ENCODE results near the gene OLFM2.

The OLFM2 gene

DNA sequence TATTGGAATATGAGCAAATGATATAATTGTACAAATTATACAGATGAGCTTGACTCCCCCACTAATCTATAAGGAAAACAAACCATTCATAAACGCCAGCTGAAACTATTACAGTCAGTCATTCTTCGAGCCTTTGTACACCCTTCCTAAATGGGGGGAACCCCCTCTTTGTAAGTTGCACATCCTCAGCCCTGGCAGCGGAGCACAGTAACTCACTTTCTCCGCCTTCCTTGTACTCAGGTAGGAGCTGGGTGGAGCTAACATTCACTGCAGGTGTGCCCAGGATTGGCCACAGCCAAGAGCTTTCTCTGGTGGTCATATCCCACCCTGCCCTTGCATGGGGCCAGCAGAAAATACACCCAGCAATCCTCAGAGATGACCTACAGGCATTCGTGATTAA is 72.6 kb downstream of the OLFM2 start:
- Histone ChIP-seq H3K79me2 (ENCODE audit: insufficient read depth, low read depth) (no peaks in the 10 kb centered on the region), H3K4me1 (ENCODE audit: low read depth, poor library complexity, severe bottlenecking) (peaks cover 10% of the 10 kb centered on the region), H4K20me1 (ENCODE audit: insufficient read depth) (no peaks in the 10 kb centered on the region), H3K27me3 (ENCODE audit: insufficient read depth, low read depth) (peaks cover 20% of the 10 kb centered on the region; the same call in 1 of the 2 replicates), H3K36me3 (ENCODE audit: insufficient read depth) (no peaks in the 10 kb centered on the region), H3K4me3 (IDR thresholded peaks at IDR 0.05; ENCODE audit: insufficient read depth, low read depth, low read length) (no peak overlapping the region), H3K9ac (no peak overlapping the region), H3K27ac (no peak overlapping the region), H3K4me2 (no peak overlapping the region), H2AFZ (ENCODE audit: low read depth) (no peak overlapping the region)
- TF ChIP-seq, protein P1, sequence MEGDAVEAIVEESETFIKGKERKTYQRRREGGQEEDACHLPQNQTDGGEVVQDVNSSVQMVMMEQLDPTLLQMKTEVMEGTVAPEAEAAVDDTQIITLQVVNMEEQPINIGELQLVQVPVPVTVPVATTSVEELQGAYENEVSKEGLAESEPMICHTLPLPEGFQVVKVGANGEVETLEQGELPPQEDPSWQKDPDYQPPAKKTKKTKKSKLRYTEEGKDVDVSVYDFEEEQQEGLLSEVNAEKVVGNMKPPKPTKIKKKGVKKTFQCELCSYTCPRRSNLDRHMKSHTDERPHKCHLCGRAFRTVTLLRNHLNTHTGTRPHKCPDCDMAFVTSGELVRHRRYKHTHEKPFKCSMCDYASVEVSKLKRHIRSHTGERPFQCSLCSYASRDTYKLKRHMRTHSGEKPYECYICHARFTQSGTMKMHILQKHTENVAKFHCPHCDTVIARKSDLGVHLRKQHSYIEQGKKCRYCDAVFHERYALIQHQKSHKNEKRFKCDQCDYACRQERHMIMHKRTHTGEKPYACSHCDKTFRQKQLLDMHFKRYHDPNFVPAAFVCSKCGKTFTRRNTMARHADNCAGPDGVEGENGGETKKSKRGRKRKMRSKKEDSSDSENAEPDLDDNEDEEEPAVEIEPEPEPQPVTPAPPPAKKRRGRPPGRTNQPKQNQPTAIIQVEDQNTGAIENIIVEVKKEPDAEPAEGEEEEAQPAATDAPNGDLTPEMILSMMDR (conservative IDR thresholded peaks at IDR 0.05; ENCODE audit: low read depth, low read length) = no peak

DNA sequence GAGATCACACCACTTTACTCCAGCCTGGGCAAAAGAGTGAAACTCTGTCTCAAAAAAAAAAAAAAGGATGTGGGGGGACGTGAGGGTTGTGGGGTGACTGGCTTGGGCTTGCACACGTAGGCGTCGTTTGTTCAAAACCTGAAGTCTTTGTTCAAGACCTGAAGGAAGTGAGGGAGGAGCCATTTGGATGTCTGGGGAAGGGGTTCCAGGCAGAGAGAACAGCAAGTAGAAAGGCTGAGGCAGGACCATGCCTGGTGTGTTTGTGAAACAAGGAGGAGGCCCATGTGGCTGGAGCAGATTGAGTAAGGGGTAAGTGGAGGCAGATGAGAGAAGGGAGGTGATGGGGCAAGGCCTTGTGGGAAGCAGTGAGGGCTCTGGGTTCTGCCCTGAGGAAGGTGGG is 73.4 kb downstream of the OLFM2 start:
- no peak overlapping the region for H2AFZ ChIP-seq (ENCODE audit: low read depth)
- TF ChIP-seq, protein P1 (conservative IDR thresholded peaks at IDR 0.05; ENCODE audit: low read depth, low read length) = no peak
- H3K36me3 ChIP-seq (ENCODE audit: insufficient read depth) = no peaks in the 10 kb centered on the region
- no peak overlapping the region for H3K9ac ChIP-seq
- H3K27me3 ChIP-seq (ENCODE audit: insufficient read depth, low read depth) = peaks cover 18% of the 10 kb centered on the region; the same call in 1 of the 2 replicates
- H3K27ac ChIP-seq = no peak overlapping the region
- H3K4me1 ChIP-seq (ENCODE audit: low read depth, poor library complexity, severe bottlenecking) = peaks cover 10% of the 10 kb centered on the region
- no peak overlapping the region for H3K4me3 ChIP-seq (IDR thresholded peaks at IDR 0.05; ENCODE audit: insufficient read depth, low read depth, low read length)
- H3K79me2 ChIP-seq (ENCODE audit: insufficient read depth, low read depth) = no peaks in the 10 kb centered on the region
- H4K20me1 ChIP-seq (ENCODE audit: insufficient read depth) = no peaks in the 10 kb centered on the region
- no peak overlapping the region for H3K4me2 ChIP-seq

GRCh38 chr19:9861503-9861902 is 74.8 kb downstream of the OLFM2 start:
- Histone ChIP-seq H3K4me2 (no peak overlapping the region), H3K36me3 (ENCODE audit: insufficient read depth) (no peaks in the 10 kb centered on the region), H3K79me2 (ENCODE audit: insufficient read depth, low read depth) (no peaks in the 10 kb centered on the region), H4K20me1 (ENCODE audit: insufficient read depth) (no peaks in the 10 kb centered on the region), H3K4me3 (IDR thresholded peaks at IDR 0.05; ENCODE audit: insufficient read depth, low read depth, low read length) (no peak overlapping the region), H3K9ac (no peak overlapping the region), H3K4me1 (ENCODE audit: low read depth, poor library complexity, severe bottlenecking) (peaks cover 9% of the 10 kb centered on the region), H3K27ac (no peak overlapping the region), H2AFZ (ENCODE audit: low read depth) (no peak overlapping the region), H3K27me3 (ENCODE audit: insufficient read depth, low read depth) (peaks cover 18% of the 10 kb centered on the region; the same call in 1 of the 2 replicates)
- TF ChIP-seq, protein P1 (conservative IDR thresholded peaks at IDR 0.05; ENCODE audit: low read depth, low read length) = no peak

DNA sequence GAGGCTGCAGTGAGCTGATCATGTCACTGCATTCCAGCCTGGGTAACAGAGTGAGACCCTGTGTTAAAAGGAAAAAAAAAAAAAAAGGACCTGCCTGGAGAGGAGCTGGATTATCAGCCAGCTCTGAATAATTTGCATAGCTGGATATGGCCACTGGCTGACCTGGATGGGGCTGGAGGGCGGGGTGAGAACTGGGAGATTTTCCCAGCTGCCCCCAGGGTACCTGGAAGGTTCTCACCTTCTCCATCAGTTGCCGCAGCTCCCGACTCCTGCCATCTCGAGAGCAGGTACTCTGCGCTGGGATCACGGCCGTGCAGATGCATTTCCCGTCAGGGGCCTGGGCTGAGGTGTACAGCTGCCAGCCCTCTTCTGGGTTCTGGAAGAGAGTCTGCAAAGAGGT is 75.9 kb downstream of the OLFM2 start:
- no peak overlapping the region for H3K27ac ChIP-seq
- no peak overlapping the region for H3K9ac ChIP-seq
- H3K4me3 ChIP-seq (IDR thresholded peaks at IDR 0.05; ENCODE audit: insufficient read depth, low read depth, low read length) = no peak overlapping the region
- no peaks in the 10 kb centered on the region for H3K4me1 ChIP-seq (ENCODE audit: low read depth, poor library complexity, severe bottlenecking)
- TF ChIP-seq, protein P1 (conservative IDR thresholded peaks at IDR 0.05; ENCODE audit: low read depth, low read length) = no peak
- H3K27me3 ChIP-seq (ENCODE audit: insufficient read depth, low read depth) = peaks cover 11% of the 10 kb centered on the region; the same call in 1 of the 2 replicates
- H3K4me2 ChIP-seq = no peak overlapping the region
- no peak overlapping the region for H2AFZ ChIP-seq (ENCODE audit: low read depth)
- no peaks in the 10 kb centered on the region for H3K36me3 ChIP-seq (ENCODE audit: insufficient read depth)
- H3K79me2 ChIP-seq (ENCODE audit: insufficient read depth, low read depth) = no peaks in the 10 kb centered on the region
- H4K20me1 ChIP-seq (ENCODE audit: insufficient read depth) = no peaks in the 10 kb centered on the region
